PFSK-1 (cell line): ENCODE data around the gene SIPA1L3.

Experiments used
- POLR2AphosphoS5 ChIP-seq: IDR thresholded peaks from 2 replicates; pipeline ENCODE4 v1.6.1; 2012; ENCODE audit warnings: low read depth, mild to moderate bottlenecking, control low read depth, low read length, moderate library complexity
- REST ChIP-seq, 2 experiments: IDR thresholded peaks; 2 replicates each; pipeline versions ENCODE4 v1.6.1 to v1.8.0; 2011 to 2012; ENCODE audit warnings: low read depth in 2 of 2, low read length in 2 of 2, control low read depth in 1 of 2, inconsistent platforms in 1 of 2, mild to moderate bottlenecking in 1 of 2, moderate library complexity in 1 of 2; ENCODE audit not compliant: insufficient read depth in 1 of 2
- SIN3A ChIP-seq: IDR thresholded peaks from 2 replicates; pipeline ENCODE4 v1.6.1; 2012; ENCODE audit warnings: mild to moderate bottlenecking, low read length, moderate library complexity, borderline replicate concordance; ENCODE audit not compliant: insufficient read depth

- TF ChIP-seq REST (IDR thresholded peaks at IDR 0.05; ENCODE audit: insufficient read depth in 1 of 2, low read depth in 2 of 2, low read length in 2 of 2) = no peak
- TF ChIP-seq POLR2AphosphoS5 = no peak
- no peak for TF ChIP-seq SIN3A
Observed at GRCh38 chr19:38251564-38252051, 344.6 kb downstream of the SIPA1L3 start.
